SK-N-SH (cell line): Measurements from ENCODE around the gene RAD23A. TPM values are rescaled to one million over a fixed set of nuclear protein-coding genes. Genes with fewer than 3 reads are reported as not detected.

Experiments
- CTCF ChIA-PET: fragments of 300-600, 350-600 bp; formaldehyde crosslinking; extraction: SDS; loops from one replicate; lab custom pipeline; 2021; lab: Yijun Ruan, JAX
- POLR2A ChIA-PET: fragments of 350-600 bp; sonication (Branson Sonifier 250); formaldehyde crosslinking; extraction: SDS; loops from one replicate; lab custom pipeline; 2020; ENCODE audit warnings: antibody characterized with exemption, inconsistent platforms; lab: Yijun Ruan, JAX
- DNase-seq: peaks from one replicate; pipeline ENCODE4 v3.0.0; 2012
- H2AFZ ChIP-seq: fragments of 200-600 bp; sonication (generic); 2 replicates; pipeline ENCODE4 v1.8.1; 2016; ENCODE audit warnings: antibody characterized with exemption, mild to moderate bottlenecking, low read depth
- H3F3A ChIP-seq: fragments of 200-600 bp; sonication (generic); replicated peaks from 2 replicates; pipeline ENCODE3; 2016; ENCODE audit warnings: antibody characterized with exemption, mild to moderate bottlenecking; ENCODE audit not compliant: insufficient read depth
- H3K27ac ChIP-seq, 2 experiments: fragments of 200-500 bp in 1 of 2; fragments of 200-600 bp in 1 of 2; sonication (Bioruptor generic) in 1 of 2; sonication (generic), shearing (Covaris generic) in 1 of 2; 2 replicates each; pipeline versions ENCODE4 v1.5.1 to v1.6.1; 2014 to 2016; ENCODE audit warnings: low read depth in 2 of 2, inconsistent platforms in 1 of 2, low read length in 1 of 2, mild to moderate bottlenecking in 1 of 2, mixed read lengths in 1 of 2
- H3K27me3 ChIP-seq: fragments of 200-600 bp; sonication (generic), shearing (Covaris generic); 2 replicates; pipeline ENCODE4 v1.6.1; 2016; ENCODE audit warnings: mixed run types; ENCODE audit not compliant: insufficient read depth
- H3K36me3 ChIP-seq, 2 experiments: fragments of 200-500 bp in 1 of 2; fragments of 200-600 bp in 1 of 2; sonication (Bioruptor generic) in 1 of 2; sonication (generic) in 1 of 2; replicated peaks in 1 of 2; 2 replicates each; pipeline versions ENCODE3 to v1.5.1; 2014 to 2016; ENCODE audit warnings: low read length in 1 of 2, mild to moderate bottlenecking in 1 of 2; ENCODE audit not compliant: insufficient read depth in 2 of 2, control insufficient read depth in 1 of 2
- H3K4me1 ChIP-seq, 2 experiments: fragments of 200-500 bp in 1 of 2; fragments of 200-600 bp in 1 of 2; sonication (Bioruptor generic) in 1 of 2; sonication (generic), shearing (Covaris generic) in 1 of 2; 2 replicates each; pipeline versions ENCODE4 v1.5.1 to v1.6.1; 2014 to 2016; ENCODE audit warnings: low read depth in 1 of 2, low read length in 1 of 2, mixed run types in 1 of 2; ENCODE audit not compliant: insufficient read depth in 2 of 2, control insufficient read depth in 1 of 2
- H3K4me2 ChIP-seq: fragments of 200-600 bp; sonication (generic), shearing (Covaris generic); 2 replicates; pipeline ENCODE4 v1.6.1; 2017; ENCODE audit warnings: mixed run types
- H3K4me3 ChIP-seq, 2 experiments: fragments of 200-500 bp in 1 of 2; fragments of 200-600 bp in 1 of 2; sonication (Bioruptor generic) in 1 of 2; sonication (generic), shearing (Covaris generic) in 1 of 2; 2 replicates each; pipeline versions ENCODE4 v1.5.1 to v1.8.1; 2014 to 2016; ENCODE audit warnings: low read depth in 2 of 2, inconsistent platforms in 1 of 2, low read length in 1 of 2, mild to moderate bottlenecking in 1 of 2, mixed read lengths in 1 of 2, moderate library complexity in 1 of 2
- H3K79me2 ChIP-seq: fragments of 200-600 bp; sonication (generic); 2 replicates; pipeline ENCODE4 v1.8.1; 2017; ENCODE audit warnings: mild to moderate bottlenecking; ENCODE audit not compliant: insufficient read depth
- H3K9ac ChIP-seq: fragments of 200-600 bp; sonication (generic); 2 replicates; pipeline ENCODE4 v1.6.1; 2017; ENCODE audit warnings: mixed run types
- H3K9me2 ChIP-seq: fragments of 200-600 bp; sonication (generic); 2 replicates; pipeline ENCODE4 v1.6.1; 2017; ENCODE audit warnings: mixed run types
- H3K9me3 ChIP-seq: fragments of 200-600 bp; sonication (generic); 2 replicates; pipeline ENCODE4 v1.6.1; 2017; ENCODE audit warnings: mixed run types, mild to moderate bottlenecking, moderate library complexity
- H4K20me1 ChIP-seq: fragments of 200-600 bp; sonication (generic); 2 replicates; pipeline ENCODE4 v1.6.1; 2017; ENCODE audit warnings: mild to moderate bottlenecking, mixed run types; ENCODE audit not compliant: insufficient read depth
- CHD2 ChIP-seq: fragments of 150-350 bp; IDR thresholded peaks from 2 replicates; pipeline ENCODE4 v1.6.1; 2018; ENCODE audit warnings: low read length; ENCODE audit not compliant: partially characterized antibody
- ELF1 ChIP-seq: IDR thresholded peaks from 2 replicates; pipeline ENCODE4 v1.4.0; 2012
- FOSL2 ChIP-seq: IDR thresholded peaks from 2 replicates; pipeline ENCODE4 v1.4.0; 2012; ENCODE audit warnings: low read depth, mild to moderate bottlenecking, moderate library complexity, borderline replicate concordance
- FOXM1 ChIP-seq: IDR thresholded peaks from 2 replicates; pipeline ENCODE4 v1.4.0; 2012; ENCODE audit warnings: low read depth, mild to moderate bottlenecking
- GATA2 ChIP-seq: sonication (generic); formaldehyde crosslinking; IDR thresholded peaks from 2 replicates; pipeline ENCODE4 v1.5.0; 2020; ENCODE audit warnings: mild to moderate bottlenecking, missing genetic modification reagents
- IRF3 ChIP-seq: fragments of 150-350 bp; IDR thresholded peaks from 2 replicates; pipeline ENCODE4 v1.6.1; 2016; ENCODE audit warnings: mild to moderate bottlenecking, low read depth, low read length
- JUND ChIP-seq: IDR thresholded peaks from 2 replicates; pipeline ENCODE4 v1.4.0; 2012
- MAX ChIP-seq: IDR thresholded peaks from 2 replicates; pipeline ENCODE4 v1.4.0; 2012; ENCODE audit warnings: low read depth
- NRF1 ChIP-seq: IDR thresholded peaks from 2 replicates; pipeline ENCODE4 v1.6.1; 2012; ENCODE audit warnings: low read depth, mild to moderate bottlenecking, low read length
- PBX3 ChIP-seq: IDR thresholded peaks from 2 replicates; pipeline ENCODE4; 2012
- REST ChIP-seq: IDR thresholded peaks from 2 replicates; pipeline ENCODE4 v1.6.1; 2012; ENCODE audit warnings: mild to moderate bottlenecking, low read depth, low read length, moderate library complexity
- RFX5 ChIP-seq: IDR thresholded peaks from 2 replicates; pipeline ENCODE4 v1.6.1; 2012; ENCODE audit warnings: mild to moderate bottlenecking, improper control_type of control experiment, low read length
- RXRA ChIP-seq: IDR thresholded peaks from 2 replicates; pipeline ENCODE4 v1.4.0; 2012; ENCODE audit warnings: low read depth, mild to moderate bottlenecking, borderline replicate concordance
- SIN3A ChIP-seq: IDR thresholded peaks from 2 replicates; pipeline ENCODE4 v1.6.1; 2012; ENCODE audit warnings: low read depth, mild to moderate bottlenecking, low read length, moderate library complexity, borderline replicate concordance
- TAF1 ChIP-seq: IDR thresholded peaks from 2 replicates; pipeline ENCODE4 v1.6.1; 2012; ENCODE audit warnings: low read depth, mild to moderate bottlenecking, low read length, moderate library complexity, borderline replicate concordance
- YY1 ChIP-seq: IDR thresholded peaks from 2 replicates; pipeline ENCODE4 v1.4.0; 2012; ENCODE audit warnings: low read depth, mild to moderate bottlenecking
- ZBTB33 ChIP-seq: IDR thresholded peaks from 2 replicates; pipeline ENCODE4 v1.4.0; 2012; ENCODE audit warnings: low read depth, borderline replicate concordance
- WGBS: methylation state at CpG from one replicate; pipeline ENCODE4 v1.1.6; 2017; ENCODE audit warnings: low lambda C conversion rate; 5-methylcytosine and 5-hydroxymethylcytosine counted together
- polyA plus RNA-seq, 3 experiments: library from polyadenylated mRNA; depleted of rRNA; stranded (reverse); fragments of >200 nt; gene quantifications; 2 replicates each; pipeline ENCODE4 v1.2.3, GENCODE V29; 2012

Gene RAD23A
- polyA plus RNA-seq, 1 of the 3 experiments (the other 2 are of a cell fraction): 116 TPM

GRCh38 chr19:12993562-12993961 is 47.9 kb downstream of the RAD23A start:
- TF ChIP-seq TAF1 (no peak), FOXM1 (no peak), NRF1 (no peak), ELF1 (no peak), IRF3 (no peak), YY1 (no peak), RFX5 (no peak), SIN3A (no peak), JUND (no peak), REST (no peak), PBX3 (no peak), ZBTB33 (no peak), FOSL2 (no peak), RXRA (no peak), CHD2 (no peak), MAX (no peak), GATA2 (CRISPR knock-in tag) (no peak)
- no peak overlapping the region for H3K9ac ChIP-seq
- no peaks in the 10 kb centered on the region for H3K9me2 ChIP-seq
- POLR2A ChIA-PET: interaction anchor here (0.5 to 1.3 kb wide), 3 partner anchors 60 to 201 kb away, joined by 3 read pairs; no protein-coding TSS in a partner anchor
- DNase-seq: no peak
- H2AFZ ChIP-seq: no peak overlapping the region
- peaks cover 0 to 17% of the 10 kb centered on the region in 2 experiments; a peak in 1 of 4 replicates for H3K4me1 ChIP-seq
- no peaks in the 10 kb centered on the region for H3K9me3 ChIP-seq
- H3K79me2 ChIP-seq: peaks cover 15% of the 10 kb centered on the region
- no peak overlapping the region for H3K4me2 ChIP-seq
- 86% methylated on average over 6 of the region's 7 CpGs for WGBS
- CTCF ChIA-PET: interaction anchor here (1.3 to 3.6 kb wide), 8 partner anchors 8 to 100 kb away, joined by 3 to 14 read pairs (median 6); no protein-coding TSS in a partner anchor
- no peaks in the 10 kb centered on the region for H4K20me1 ChIP-seq
- H3K27me3 ChIP-seq: no peaks in the 10 kb centered on the region
- no peak overlapping the region for H3K27ac ChIP-seq
- H3K4me3 ChIP-seq: no peak overlapping the region
- H3K36me3 ChIP-seq: no peaks in the 10 kb centered on the region
- peaks cover 6% of the 10 kb centered on the region for H3F3A ChIP-seq
